Urothelium cell line (cell line): ENCODE data around the gene TULP3.
A peak's percentile ranks its signal among the peaks of the same experiment; 100 is the strongest.

ENCODE experiments used
- DNase-seq: peaks from one replicate; pipeline ENCODE4 v3.0.0; 2011; ENCODE audit warnings: low spot score, mixed read lengths
- FAIRE-seq: peaks from 2 replicates; lab custom pipeline; 2011; peaks lifted over from hg19 to GRCh38; lab: Jason Lieb, UNC

Gene TULP3

GRCh38 chr12:2961705-2962104, 71.0 kb downstream of the TULP3 start:
- DNase-seq: no peak

GRCh38 chr12:2963154-2963759, 72.6 kb downstream of the TULP3 start:
- DNase-seq: peak; percentile 36

More at GRCh38 chr12:2961705-2962104, 71.0 kb downstream of the TULP3 start:
- FAIRE-seq: no peak

GRCh38 chr12:2963760-2964292, 73.1 kb downstream of the TULP3 start:
- FAIRE-seq: no peak
- DNase-seq: peak; percentile 74

More at GRCh38 chr12:2963154-2963759, 72.6 kb downstream of the TULP3 start:
- no peak for FAIRE-seq

DNA sequence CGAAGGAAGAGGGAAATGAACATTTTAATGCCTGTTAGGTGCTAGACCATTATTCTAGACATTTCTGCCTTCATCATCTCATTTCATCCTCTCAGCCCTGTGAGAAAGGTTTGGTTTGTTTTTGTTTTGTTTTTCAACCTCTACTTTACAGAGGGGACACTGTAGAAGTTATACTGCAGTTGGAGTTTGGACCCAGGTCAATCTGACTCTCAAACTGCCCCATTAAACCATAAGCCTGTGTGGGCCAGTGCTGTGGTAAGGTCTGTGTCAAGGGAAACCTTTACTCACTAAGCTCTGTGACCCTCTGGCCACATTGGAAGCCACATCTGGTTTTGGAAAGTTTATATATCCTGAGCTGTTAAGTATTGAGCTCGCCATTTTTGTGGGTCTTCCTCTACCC, 77.0 kb downstream of the TULP3 start:
- FAIRE-seq (peak; percentile 59), DNase-seq (no peak)

DNA sequence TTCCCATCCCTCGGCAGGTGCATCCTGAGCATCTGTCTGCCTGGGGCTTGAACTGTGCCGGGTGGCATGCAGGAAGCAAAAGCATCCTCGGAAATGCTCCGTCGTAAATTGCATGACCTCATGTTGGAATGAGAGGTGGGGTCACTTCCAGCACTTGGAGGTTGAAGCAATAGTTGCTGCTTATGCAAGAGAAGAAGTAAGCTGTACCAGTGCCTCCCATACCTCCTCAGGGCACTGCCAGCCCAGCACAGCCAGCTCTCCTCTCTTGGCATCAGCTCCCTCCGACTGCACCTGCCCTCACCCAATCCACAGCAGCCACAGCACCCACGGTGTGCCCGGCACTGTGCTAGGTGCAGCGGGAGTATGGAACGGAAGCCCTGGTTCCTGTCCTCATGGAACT, 80.1 kb downstream of the TULP3 start:
- FAIRE-seq (peak; percentile 44), DNase-seq (no peak)

- FAIRE-seq (peak; percentile 56), DNase-seq (no peak)
Measured at GRCh38 chr12:2973566-2973965, 82.9 kb downstream of the TULP3 start.

- FAIRE-seq: no peak
- DNase-seq: no peak
Measured at GRCh38 chr12:2974560-2974971, 83.9 kb downstream of the TULP3 start.

GRCh38 chr12:2976581-2976996, 85.9 kb downstream of the TULP3 start:
- FAIRE-seq (no peak), DNase-seq (no peak)

GRCh38 chr12:2977776-2978175, 87.1 kb downstream of the TULP3 start:
- FAIRE-seq (no peak), DNase-seq (no peak)

DNA sequence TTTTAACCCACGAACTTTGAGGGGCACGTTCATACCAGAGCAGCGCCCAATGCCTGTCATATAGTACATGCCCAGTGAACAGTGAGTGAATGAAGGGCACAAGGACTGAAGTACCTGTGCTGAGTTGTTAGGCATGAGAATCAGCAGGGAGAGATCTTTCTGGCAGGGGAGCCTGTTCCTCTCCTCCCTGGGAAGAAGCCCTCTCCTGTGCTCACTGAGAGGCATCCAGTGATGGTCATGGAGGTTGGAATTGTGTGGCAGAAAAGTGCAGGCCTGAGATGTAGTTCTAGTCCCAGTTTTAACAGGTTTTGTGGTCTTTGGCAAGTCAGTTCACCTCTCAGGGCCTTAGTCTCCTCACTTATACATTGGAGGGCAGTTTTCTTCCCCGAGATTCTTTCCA, 89.1 kb downstream of the TULP3 start:
- FAIRE-seq (peak; percentile 17), DNase-seq (no peak)

- no peak for DNase-seq
- FAIRE-seq: peak; percentile 77
Measured at GRCh38 chr12:2980630-2981029, 89.9 kb downstream of the TULP3 start.

DNA sequence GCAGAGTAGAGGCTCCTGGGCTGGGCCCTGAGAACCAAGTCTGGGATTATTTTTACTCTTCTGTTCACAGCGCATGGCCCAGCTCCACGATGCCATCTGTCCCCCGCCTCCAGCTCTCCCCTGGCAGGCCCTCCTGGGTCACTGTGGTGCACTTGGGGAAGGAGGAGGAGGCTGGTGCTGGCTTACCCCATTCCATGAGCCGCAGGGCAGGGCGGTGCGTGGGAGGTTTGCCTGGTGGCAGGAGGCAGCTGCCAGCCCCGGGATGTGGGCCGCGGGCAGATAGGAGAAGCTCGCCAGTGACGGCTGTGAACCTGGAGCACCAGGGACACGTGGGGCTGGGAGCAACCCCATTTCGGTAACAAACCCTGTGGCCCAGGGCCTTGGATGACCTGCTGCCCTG, 91.7 kb downstream of the TULP3 start:
- FAIRE-seq (no peak), DNase-seq (no peak)

- FAIRE-seq: no peak
- no peak for DNase-seq
Measured at GRCh38 chr12:2984249-2984648, 93.6 kb downstream of the TULP3 start.

DNA sequence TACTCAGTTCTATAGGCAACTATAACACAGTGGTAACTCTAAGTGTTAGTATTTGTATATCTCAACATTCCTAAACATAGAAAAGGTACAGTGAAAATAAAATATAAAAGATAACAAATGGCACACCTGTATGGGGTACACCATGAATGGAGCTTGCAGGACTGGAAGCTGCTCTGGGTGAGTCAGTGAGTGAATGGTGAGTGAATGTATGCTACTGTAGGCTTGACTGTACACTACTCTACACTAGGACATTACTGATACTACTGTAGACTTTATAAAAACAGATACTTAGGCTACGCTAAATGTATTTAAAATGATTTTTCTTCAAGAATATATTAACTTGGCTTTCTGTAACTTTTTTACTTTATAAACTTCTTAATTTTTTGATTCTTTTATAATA, 94.0 kb downstream of the TULP3 start:
- FAIRE-seq (no peak), DNase-seq (no peak)

GRCh38 chr12:2986876-2987275, 96.2 kb downstream of the TULP3 start:
- no peak for DNase-seq
- FAIRE-seq: no peak

GRCh38 chr12:2988494-2988893, 97.8 kb downstream of the TULP3 start:
- DNase-seq (no peak), FAIRE-seq (no peak)
